Neural cell (in vitro differentiated cells): ENCODE results near the gene CHRDL2. TPM values are rescaled to one million over a fixed set of nuclear protein-coding genes. Genes with fewer than 3 reads are reported as not detected.

Experiments used
- H2AFZ ChIP-seq: fragments of 200-600, 300-800 bp; sonication (generic), shearing (Covaris generic); 2 replicates; pipeline ENCODE4 v1.6.0; 2014; ENCODE audit warnings: low read depth, mild to moderate bottlenecking, antibody characterized with exemption, low read length, moderate library complexity
- H3F3A ChIP-seq: fragments of 200-600 bp; shearing (Covaris generic); 2 replicates; pipeline ENCODE4 v1.6.1; 2016; ENCODE audit warnings: mild to moderate bottlenecking, moderate library complexity, mixed read lengths, antibody characterized with exemption, low read length; ENCODE audit not compliant: insufficient read depth, poor library complexity, severe bottlenecking
- H3K27ac ChIP-seq: fragments of 200-600, 300-800 bp; sonication (generic), shearing (Covaris generic); 2 replicates; pipeline ENCODE4 v1.5.1; 2014; ENCODE audit warnings: mild to moderate bottlenecking, low read length, moderate library complexity
- H3K27me3 ChIP-seq: fragments of 300-800, 200-600 bp; sonication (generic), shearing (Covaris generic); 2 replicates; pipeline ENCODE4 v1.6.0; 2014; ENCODE audit warnings: mild to moderate bottlenecking, low read depth, low read length, moderate library complexity; ENCODE audit not compliant: insufficient read depth
- H3K36me3 ChIP-seq: fragments of 300-800, 200-600 bp; sonication (generic), shearing (Covaris generic); 2 replicates; pipeline ENCODE4 v1.5.1; 2014; ENCODE audit warnings: mild to moderate bottlenecking, antibody characterized with exemption, low read length, moderate library complexity; ENCODE audit not compliant: insufficient read depth
- H3K4me2 ChIP-seq: fragments of 300-800, 200-600 bp; sonication (generic), shearing (Covaris generic); 2 replicates; pipeline ENCODE4 v1.6.0; 2014; ENCODE audit warnings: mild to moderate bottlenecking, low read length
- H3K4me3 ChIP-seq: fragments of 300-800, 200-600 bp; sonication (generic), shearing (Covaris generic); 2 replicates; pipeline ENCODE4 v1.5.1; 2014; ENCODE audit warnings: mild to moderate bottlenecking, low read length, moderate library complexity
- H3K79me2 ChIP-seq: fragments of 200-600 bp; shearing (Covaris generic); replicated peaks from 2 replicates; pipeline ENCODE4 v1.6.0; 2014; ENCODE audit warnings: mild to moderate bottlenecking, low read length, moderate library complexity; ENCODE audit not compliant: insufficient read depth
- H3K9ac ChIP-seq: fragments of 300-800, 200-600 bp; sonication (generic), shearing (Covaris generic); 2 replicates; pipeline ENCODE4 v1.6.1; 2016; ENCODE audit warnings: mild to moderate bottlenecking, low read length, mixed read lengths
- H3K9me2 ChIP-seq: fragments of 200-600 bp; shearing (Covaris generic); 2 replicates; pipeline ENCODE4 v1.6.1; 2016; ENCODE audit warnings: mild to moderate bottlenecking, low read length, mixed read lengths; ENCODE audit not compliant: insufficient read depth
- H3K9me3 ChIP-seq: fragments of 200-600, 300-800 bp; sonication (generic), shearing (Covaris generic); 2 replicates; pipeline ENCODE4 v1.6.1; 2016; ENCODE audit warnings: mild to moderate bottlenecking, mixed run types, low read length, moderate library complexity, mixed read lengths
- H4K20me1 ChIP-seq: fragments of 200-600 bp; shearing (Covaris generic); 2 replicates; pipeline ENCODE4 v1.6.1; 2016; ENCODE audit warnings: mild to moderate bottlenecking, mixed run types; ENCODE audit not compliant: insufficient read depth
- CTCF ChIP-seq: fragments of 450-650 bp; IDR thresholded peaks from 2 replicates; pipeline ENCODE4 v1.5.1; 2014; ENCODE audit warnings: antibody characterized with exemption, mild to moderate bottlenecking, moderate library complexity; ENCODE audit not compliant: poor library complexity, severe bottlenecking
- EP300 ChIP-seq: fragments of 450-650 bp; conservative IDR thresholded peaks from 2 replicates; pipeline ENCODE4 v1.6.1; 2014; ENCODE audit warnings: antibody characterized with exemption, mild to moderate bottlenecking, moderate library complexity; ENCODE audit not compliant: poor library complexity, severe bottlenecking
- EZH2 ChIP-seq: fragments of 200-600, 300-800 bp; shearing (Covaris generic), sonication (generic); IDR thresholded peaks from 2 replicates; pipeline ENCODE4 v1.6.1; 2014; ENCODE audit warnings: antibody characterized with exemption, low read length, borderline replicate concordance, mild to moderate bottlenecking; ENCODE audit not compliant: insufficient read depth, poor library complexity, severe bottlenecking
- MXI1 ChIP-seq: fragments of 450-650 bp; conservative IDR thresholded peaks from 2 replicates; pipeline ENCODE4 v1.6.1; 2014; ENCODE audit warnings: antibody characterized with exemption, mild to moderate bottlenecking; ENCODE audit not compliant: poor library complexity, severe bottlenecking
- POLR2AphosphoS5 ChIP-seq: IDR thresholded peaks from 2 replicates; pipeline ENCODE4 v1.6.1; 2012
- RAD21 ChIP-seq: fragments of 450-650 bp; conservative IDR thresholded peaks from 2 replicates; pipeline ENCODE4 v1.6.1; 2014; ENCODE audit warnings: antibody characterized with exemption, mild to moderate bottlenecking, moderate library complexity
- REST ChIP-seq: IDR thresholded peaks from 2 replicates; pipeline ENCODE4 v1.6.1; 2012; ENCODE audit warnings: borderline replicate concordance
- SMC3 ChIP-seq: fragments of 450-650 bp; conservative IDR thresholded peaks from 2 replicates; pipeline ENCODE4 v1.6.1; 2014; ENCODE audit warnings: antibody characterized with exemption, mild to moderate bottlenecking, moderate library complexity; ENCODE audit not compliant: poor library complexity
- TAF1 ChIP-seq: IDR thresholded peaks from 2 replicates; pipeline ENCODE4 v1.6.1; 2012; ENCODE audit warnings: low read depth
- polyA plus RNA-seq: library from polyadenylated mRNA; depleted of rRNA; stranded (reverse); fragments of >200 nt; gene quantifications from 2 replicates; pipeline ENCODE4 v1.2.3, GENCODE V29; 2014

The CHRDL2 gene
- polyA plus RNA-seq, 1 donor from 2014 or later, result not detected

- Histone ChIP-seq H3F3A (no peaks in the 10 kb centered on the region), H3K27ac (no peak overlapping the region)
Observed at GRCh38 chr11:74676596-74676995, 54.6 kb downstream of the CHRDL2 start.

GRCh38 chr11:74675761-74676160 lies 55.5 kb downstream of the CHRDL2 start:
- Histone ChIP-seq H3K4me3 (no peak overlapping the region), H3K79me2 (no peaks in the 10 kb centered on the region), H3K27ac (no peak overlapping the region), H3K36me3 (no peaks in the 10 kb centered on the region), H3K9me3 (no peaks in the 10 kb centered on the region), H3K9me2 (no peaks in the 10 kb centered on the region), H3F3A (no peaks in the 10 kb centered on the region), H3K9ac (no peak overlapping the region), H2AFZ (no peak overlapping the region), H4K20me1 (no peaks in the 10 kb centered on the region), H3K27me3 (no peaks in the 10 kb centered on the region), H3K4me2 (no peak overlapping the region)
- TF ChIP-seq EZH2 (no peak), EP300 (no peak), SMC3 (no peak)

More at GRCh38 chr11:74676596-74676995, 54.6 kb downstream of the CHRDL2 start:
- no peaks in the 10 kb centered on the region for H3K27me3 ChIP-seq
- no peak overlapping the region for H3K4me2 ChIP-seq
- H3K36me3 ChIP-seq, result no peaks in the 10 kb centered on the region
- no peak overlapping the region for H3K9ac ChIP-seq
- H2AFZ ChIP-seq, result no peak overlapping the region
- no peaks in the 10 kb centered on the region for H4K20me1 ChIP-seq
- H3K79me2 ChIP-seq, result no peaks in the 10 kb centered on the region
- H3K9me3 ChIP-seq, result no peaks in the 10 kb centered on the region
- H3K4me3 ChIP-seq, result no peak overlapping the region
- no peaks in the 10 kb centered on the region for H3K9me2 ChIP-seq
- TF ChIP-seq POLR2AphosphoS5, result no peak
- TF ChIP-seq TAF1, result no peak
- no peak for TF ChIP-seq EP300
- TF ChIP-seq SMC3, result no peak
- no peak for TF ChIP-seq RAD21
- TF ChIP-seq CTCF, result no peak
- no peak for TF ChIP-seq REST
- TF ChIP-seq EZH2, result no peak
- no peak for TF ChIP-seq MXI1
